Lower leg skin (tissue), 4 donors: ENCODE measurements around the gene PITPNC1. TPM values are rescaled to one million over a fixed set of nuclear protein-coding genes. Genes with fewer than 3 reads are reported as not detected.
A peak's percentile ranks its signal among the peaks of the same experiment; 100 is the strongest.

Experiments used
- DNase-seq, 2 donors: peaks; one replicate each; pipeline ENCODE4 v3.0.0-alpha.2; 2019; ENCODE audit warnings: low spot score in 2 of 2
- H3K4me3 ChIP-seq: fragments of 200-600 bp; sonication (generic); 2 replicates; pipeline ENCODE4 v1.5.1; 2017; ENCODE audit warnings: mild to moderate bottlenecking, low read depth; ENCODE audit not compliant: poor library complexity, severe bottlenecking
- CTCF ChIP-seq, 3 donors: fragments of 450-650 bp; IDR thresholded peaks; one replicate each; pipeline ENCODE4 v1.5.1; 2016; ENCODE audit warnings: antibody characterized with exemption in 3 of 3, mild to moderate bottlenecking in 3 of 3, moderate library complexity in 2 of 3
- POLR2A ChIP-seq, 2 donors: fragments of 450-650 bp; IDR thresholded peaks; one replicate each; pipeline ENCODE4 v1.6.1; 2016 to 2017; ENCODE audit warnings: antibody characterized with exemption in 2 of 2, mild to moderate bottlenecking in 1 of 2, moderate library complexity in 1 of 2
- WGBS, 2 donors: methylation state at CpG; one replicate each; pipeline ENCODE4 v1.1.5; 2018; 5-methylcytosine and 5-hydroxymethylcytosine counted together
- intact Hi-C: fragments of 100-400 bp; cut with DNase I; formaldehyde crosslinking; loops from one replicate; pipeline ENCODE4 v1.15.0; 2023; ENCODE audit warnings: low total_unique reads
- total RNA-seq, 4 donors: library from RNA; depleted of rRNA; stranded (reverse); fragments of >200 nt; gene quantifications; one replicate each; pipeline ENCODE4 v1.1.0, GENCODE V29; 2016

Gene PITPNC1
- total RNA-seq, 4 donors from 2014 or later: 1.7 to 8.2 (median 4.6) TPM

- TF ChIP-seq CTCF (IDR thresholded peaks at IDR 0.05): no peak
- TF ChIP-seq POLR2A (IDR thresholded peaks at IDR 0.05): no peak
- intact Hi-C loops: no loop called here
- DNase-seq: peak in 1 of 2 donors; percentile 45
- H3K4me3 ChIP-seq: no peak overlapping the region
- 90 to 92% methylated on average over 7 of the region's 7 CpGs for WGBS, 2 donors
Observed at GRCh38 chr17:67615736-67616135, 238.7 kb downstream of the PITPNC1 start.

DNA sequence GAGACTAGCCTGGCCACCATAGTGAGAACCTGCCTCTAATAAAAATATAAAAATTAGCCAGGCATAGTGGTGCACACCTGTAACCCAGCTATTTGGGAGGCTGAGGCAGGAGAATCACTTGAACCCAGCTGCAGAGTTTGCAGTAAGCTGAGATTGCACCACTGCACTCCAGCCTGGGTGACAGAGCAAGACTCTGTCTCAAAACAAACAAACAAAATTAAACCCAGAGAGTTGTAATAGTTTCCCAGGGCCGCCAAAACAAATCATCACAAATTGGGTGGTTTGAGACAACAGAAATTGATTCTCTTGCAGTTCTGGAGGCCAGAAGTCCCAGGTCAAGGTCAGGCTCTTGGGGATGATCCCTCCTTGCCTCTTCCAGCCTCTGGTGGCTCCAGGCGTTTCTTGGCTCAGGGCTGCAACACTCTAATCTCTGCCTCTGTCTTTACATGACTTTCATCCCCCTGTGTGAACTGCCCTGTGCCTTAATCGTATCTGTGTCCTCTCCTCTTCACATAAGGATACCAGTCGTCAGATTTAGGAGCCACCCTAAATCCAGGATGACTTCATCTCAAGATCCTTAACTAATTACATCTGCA lies 240.3 kb downstream of the PITPNC1 start:
- WGBS, 2 donors: 76 to 77% methylated on average over 4 of the region's 4 CpGs
- no peak overlapping the region for H3K4me3 ChIP-seq
- no peak for DNase-seq
- TF ChIP-seq CTCF (IDR thresholded peaks at IDR 0.05): no peak
- TF ChIP-seq POLR2A (IDR thresholded peaks at IDR 0.05): no peak
- intact Hi-C loops: no loop called here

GRCh38 chr17:67619555-67619954 lies 242.5 kb downstream of the PITPNC1 start:
- intact Hi-C loops: no loop called here
- DNase-seq: no peak
- TF ChIP-seq POLR2A (IDR thresholded peaks at IDR 0.05): no peak
- TF ChIP-seq CTCF (IDR thresholded peaks at IDR 0.05): no peak
- 93 to 96% methylated on average over 9 of the region's 9 CpGs for WGBS, 2 donors
- H3K4me3 ChIP-seq: no peak overlapping the region

- TF ChIP-seq CTCF (IDR thresholded peaks at IDR 0.05): no peak
- TF ChIP-seq POLR2A (IDR thresholded peaks at IDR 0.05): no peak
- no peak overlapping the region for H3K4me3 ChIP-seq
- WGBS, 2 donors: 94 to 96% methylated on average over 8 of the region's 8 CpGs
- intact Hi-C loops: no loop called here
- DNase-seq: no peak
Observed at GRCh38 chr17:67620088-67620487, 243.0 kb downstream of the PITPNC1 start.

GRCh38 chr17:67620636-67621035 lies 243.6 kb downstream of the PITPNC1 start:
- WGBS, 2 donors: 93 to 95% methylated on average over 8 of the region's 8 CpGs
- no peak for DNase-seq
- no peak for TF ChIP-seq POLR2A (IDR thresholded peaks at IDR 0.05)
- H3K4me3 ChIP-seq: no peak overlapping the region
- intact Hi-C loops: no loop called here

GRCh38 chr17:67623767-67624166 lies 246.7 kb downstream of the PITPNC1 start:
- no peak for DNase-seq
- 59 to 68% methylated on average over 2 of the region's 2 CpGs for WGBS, 2 donors
- H3K4me3 ChIP-seq: no peak overlapping the region
- TF ChIP-seq POLR2A (IDR thresholded peaks at IDR 0.05) (no peak), CTCF (IDR thresholded peaks at IDR 0.05) (no peak)
- intact Hi-C loops: no loop called here
